Activated T-cell treated with anti-CD3 and anti-CD28 coated beads, Interleukin-2, amount 50 U/mL, for 4 hours (primary cell): ENCODE results near the gene PIK3CD. TPM values are rescaled to one million over a fixed set of nuclear protein-coding genes. Genes with fewer than 3 reads are reported as not detected.

ENCODE experiments used
- ATAC-seq, 2 donors: fragments of 200-7000 bp; cut with Tn5 transposase; one replicate each; pipeline ENCODE4 v1.10.0; 2021
- DNase-seq: peaks from one replicate; pipeline ENCODE4 v3.0.0-alpha.2; 2020
- H3K27me3 Mint-ChIP-seq: one replicate; pipeline ENCODE4 v1.8.0; 2021; ENCODE audit warnings: low read depth, mixed read lengths
- H3K36me3 Mint-ChIP-seq: one replicate; pipeline ENCODE4 v1.8.0; 2022; ENCODE audit warnings: mixed read lengths; ENCODE audit not compliant: insufficient read depth
- H3K4me1 Mint-ChIP-seq: one replicate; pipeline ENCODE4 v1.8.0; 2021; ENCODE audit warnings: low read depth, mixed read lengths
- H3K4me3 Mint-ChIP-seq: one replicate; pipeline ENCODE4 v1.8.0; 2021; ENCODE audit warnings: mild to moderate bottlenecking, moderate library complexity, mixed read lengths
- H3K9me3 Mint-ChIP-seq: one replicate; pipeline ENCODE4 v1.8.0; 2021; ENCODE audit warnings: mixed read lengths
- total RNA-seq, 3 donors: library from RNA; stranded (reverse); gene quantifications; one replicate each; pipeline ENCODE4 v1.2.1, GENCODE V29; 2021

The PIK3CD gene
- total RNA-seq = 100 to 1,000 TPM in 1 of 3 donors, 10 to 100 TPM in 2; 97.6 to 123 (median 99.2) TPM

- Mint-ChIP-seq H3K4me1 (peaks cover 64% of the 10 kb centered on the region), H3K9me3 (no peaks in the 10 kb centered on the region), H3K36me3 (no peaks in the 10 kb centered on the region), H3K4me3 (peak within 1 kb of the TSS; percentile 95), H3K27me3 (no peaks in the 10 kb centered on the region)
- no peak for DNase-seq
- ATAC-seq = peak; percentile 63 to 67
Observed at GRCh38 chr1:9651565-9652378, at the start of gene PIK3CD. PIK3CD (plus strand) TSS chr1:9651731; CDS start chr1:9710456, 58,725 bp downstream.

GRCh38 chr1:9601942-9602793, 49.4 kb upstream of the PIK3CD start:
- Mint-ChIP-seq H3K4me1 (no peaks in the 10 kb centered on the region), H3K27me3 (no peaks in the 10 kb centered on the region), H3K36me3 (peaks cover 7% of the 10 kb centered on the region), H3K9me3 (no peaks in the 10 kb centered on the region), H3K4me3 (no peak overlapping the region)
- no peak for DNase-seq
- ATAC-seq = no peak

GRCh38 chr1:9602794-9603167, 48.8 kb upstream of the PIK3CD start:
- H3K4me3 Mint-ChIP-seq = no peak overlapping the region
- no peaks in the 10 kb centered on the region for H3K4me1 Mint-ChIP-seq
- H3K27me3 Mint-ChIP-seq = no peaks in the 10 kb centered on the region
- H3K9me3 Mint-ChIP-seq = no peaks in the 10 kb centered on the region
- H3K36me3 Mint-ChIP-seq = peaks cover 9% of the 10 kb centered on the region
- no peak for DNase-seq
- no peak for ATAC-seq

GRCh38 chr1:9603307-9603706, 48.2 kb upstream of the PIK3CD start:
- Mint-ChIP-seq H3K36me3 (peaks cover 9% of the 10 kb centered on the region), H3K27me3 (no peaks in the 10 kb centered on the region)
- no peak for DNase-seq

GRCh38 chr1:9603766-9604753, 47.5 kb upstream of the PIK3CD start:
- peaks cover 9% of the 10 kb centered on the region for H3K36me3 Mint-ChIP-seq
- no peaks in the 10 kb centered on the region for H3K9me3 Mint-ChIP-seq
- H3K4me1 Mint-ChIP-seq = no peaks in the 10 kb centered on the region
- DNase-seq (no peak), ATAC-seq (no peak)
- no peak overlapping the region for H3K4me3 Mint-ChIP-seq
- no peaks in the 10 kb centered on the region for H3K27me3 Mint-ChIP-seq

More at GRCh38 chr1:9603307-9603706, 48.2 kb upstream of the PIK3CD start:
- ATAC-seq = no peak
- H3K4me3 Mint-ChIP-seq = no peak overlapping the region
- no peaks in the 10 kb centered on the region for H3K9me3 Mint-ChIP-seq
- H3K4me1 Mint-ChIP-seq = no peaks in the 10 kb centered on the region

- Mint-ChIP-seq H3K4me1 (no peaks in the 10 kb centered on the region), H3K36me3 (peaks cover 6% of the 10 kb centered on the region), H3K27me3 (no peaks in the 10 kb centered on the region), H3K9me3 (no peaks in the 10 kb centered on the region), H3K4me3 (no peak overlapping the region)
- DNase-seq (no peak), ATAC-seq (no peak)
Observed at GRCh38 chr1:9604836-9605235, 46.7 kb upstream of the PIK3CD start.

- H3K36me3 Mint-ChIP-seq = peaks cover 6% of the 10 kb centered on the region
- H3K9me3 Mint-ChIP-seq = no peaks in the 10 kb centered on the region
- ATAC-seq (no peak), DNase-seq (no peak)
- no peaks in the 10 kb centered on the region for H3K27me3 Mint-ChIP-seq
- H3K4me3 Mint-ChIP-seq = no peak overlapping the region
- no peaks in the 10 kb centered on the region for H3K4me1 Mint-ChIP-seq
Observed at GRCh38 chr1:9605946-9606455, 45.5 kb upstream of the PIK3CD start.

GRCh38 chr1:9606458-9606857, 45.1 kb upstream of the PIK3CD start:
- Mint-ChIP-seq H3K27me3 (no peaks in the 10 kb centered on the region), H3K4me3 (no peak overlapping the region), H3K36me3 (peaks cover 6% of the 10 kb centered on the region), H3K9me3 (no peaks in the 10 kb centered on the region), H3K4me1 (no peaks in the 10 kb centered on the region)
- ATAC-seq = no peak
- no peak for DNase-seq

- Mint-ChIP-seq H3K4me3 (no peak overlapping the region), H3K4me1 (no peaks in the 10 kb centered on the region), H3K27me3 (no peaks in the 10 kb centered on the region), H3K9me3 (no peaks in the 10 kb centered on the region), H3K36me3 (peaks cover 6% of the 10 kb centered on the region)
- ATAC-seq = no peak
- no peak for DNase-seq
Observed at GRCh38 chr1:9606948-9607347, 44.6 kb upstream of the PIK3CD start.

GRCh38 chr1:9607352-9607751, 44.2 kb upstream of the PIK3CD start:
- Mint-ChIP-seq H3K9me3 (no peaks in the 10 kb centered on the region), H3K36me3 (peaks cover 6% of the 10 kb centered on the region), H3K27me3 (no peaks in the 10 kb centered on the region), H3K4me1 (no peaks in the 10 kb centered on the region), H3K4me3 (no peak overlapping the region)
- ATAC-seq (no peak), DNase-seq (no peak)

- Mint-ChIP-seq H3K4me3 (no peak overlapping the region), H3K9me3 (no peaks in the 10 kb centered on the region), H3K36me3 (peaks cover 2% of the 10 kb centered on the region), H3K4me1 (no peaks in the 10 kb centered on the region), H3K27me3 (no peaks in the 10 kb centered on the region)
- ATAC-seq (no peak), DNase-seq (no peak)
Observed at GRCh38 chr1:9609998-9610397, 41.5 kb upstream of the PIK3CD start.

- Mint-ChIP-seq H3K27me3 (no peaks in the 10 kb centered on the region), H3K9me3 (no peaks in the 10 kb centered on the region), H3K4me1 (no peaks in the 10 kb centered on the region), H3K36me3 (peaks cover 2% of the 10 kb centered on the region), H3K4me3 (no peak overlapping the region)
- no peak for DNase-seq
- no peak for ATAC-seq
Observed at GRCh38 chr1:9610548-9610947, 41.0 kb upstream of the PIK3CD start.

GRCh38 chr1:9611716-9612115, 39.8 kb upstream of the PIK3CD start:
- Mint-ChIP-seq H3K4me3 (no peak overlapping the region), H3K36me3 (peaks cover 2% of the 10 kb centered on the region), H3K27me3 (no peaks in the 10 kb centered on the region), H3K4me1 (no peaks in the 10 kb centered on the region), H3K9me3 (no peaks in the 10 kb centered on the region)
- ATAC-seq (no peak), DNase-seq (no peak)
